ENCODE results near the gene PLEKHM1.

DNA sequence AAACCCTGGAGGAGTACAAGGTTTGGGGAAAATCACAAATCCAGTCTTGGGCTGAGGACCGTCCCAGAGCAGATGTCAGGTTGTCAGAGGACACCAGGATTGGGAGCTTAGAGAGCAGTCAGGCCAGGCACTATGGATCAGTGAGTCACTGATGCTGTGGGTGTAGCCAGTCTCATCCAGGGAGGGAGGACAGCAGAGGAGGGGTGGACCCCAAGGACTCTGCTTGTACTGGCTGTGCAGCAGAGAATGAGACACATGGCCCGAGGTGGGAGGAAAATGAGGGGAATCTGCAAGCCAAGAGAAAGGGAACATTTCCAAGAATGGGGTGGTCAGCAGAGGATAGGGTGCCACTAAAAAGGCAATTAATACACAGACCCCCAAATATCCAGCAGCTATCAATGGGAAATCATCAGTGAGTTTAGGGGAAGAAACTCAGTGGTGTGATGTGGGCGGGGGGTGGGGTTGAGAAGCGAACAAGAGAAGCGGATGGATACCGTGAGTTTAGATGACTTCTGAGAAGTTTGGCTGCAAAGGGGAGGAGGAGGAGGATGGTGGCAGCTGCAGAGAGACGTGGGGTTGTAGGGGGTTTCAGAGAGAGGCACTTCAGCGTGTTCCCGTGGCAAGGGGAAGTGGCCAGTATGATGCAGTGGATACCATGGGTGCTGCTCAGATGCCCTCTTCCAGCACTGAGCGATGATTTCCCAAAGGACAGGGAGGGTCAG lies 101.8 kb downstream of the PLEKHM1 start:
- TF ChIP-seq, protein P1, sequence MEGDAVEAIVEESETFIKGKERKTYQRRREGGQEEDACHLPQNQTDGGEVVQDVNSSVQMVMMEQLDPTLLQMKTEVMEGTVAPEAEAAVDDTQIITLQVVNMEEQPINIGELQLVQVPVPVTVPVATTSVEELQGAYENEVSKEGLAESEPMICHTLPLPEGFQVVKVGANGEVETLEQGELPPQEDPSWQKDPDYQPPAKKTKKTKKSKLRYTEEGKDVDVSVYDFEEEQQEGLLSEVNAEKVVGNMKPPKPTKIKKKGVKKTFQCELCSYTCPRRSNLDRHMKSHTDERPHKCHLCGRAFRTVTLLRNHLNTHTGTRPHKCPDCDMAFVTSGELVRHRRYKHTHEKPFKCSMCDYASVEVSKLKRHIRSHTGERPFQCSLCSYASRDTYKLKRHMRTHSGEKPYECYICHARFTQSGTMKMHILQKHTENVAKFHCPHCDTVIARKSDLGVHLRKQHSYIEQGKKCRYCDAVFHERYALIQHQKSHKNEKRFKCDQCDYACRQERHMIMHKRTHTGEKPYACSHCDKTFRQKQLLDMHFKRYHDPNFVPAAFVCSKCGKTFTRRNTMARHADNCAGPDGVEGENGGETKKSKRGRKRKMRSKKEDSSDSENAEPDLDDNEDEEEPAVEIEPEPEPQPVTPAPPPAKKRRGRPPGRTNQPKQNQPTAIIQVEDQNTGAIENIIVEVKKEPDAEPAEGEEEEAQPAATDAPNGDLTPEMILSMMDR (IDR thresholded peaks at IDR 0.05), result no peak
- no peak for TF ChIP-seq POLR2A (IDR thresholded peaks at IDR 0.05)

All from heart left ventricle (tissue), 13 donors.